HepG2 (cell line): Measurements from ENCODE around the gene ACOT4. TPM values are rescaled to one million over a fixed set of nuclear protein-coding genes. Genes with fewer than 3 reads are reported as not detected.

ENCODE experiments used
- DR1 ChIP-seq: sonication (generic); formaldehyde crosslinking; IDR thresholded peaks from 2 replicates; pipeline ENCODE4 v1.8.0; 2021; ENCODE audit warnings: mild to moderate bottlenecking, missing genetic modification reagents, inconsistent platforms
- DRAP1 ChIP-seq: IDR thresholded peaks from 2 replicates; pipeline ENCODE4 v1.6.1; 2016; ENCODE audit warnings: missing genetic modification reagents, missing compliant biosample characterization
- GLI4 ChIP-seq: sonication (generic); formaldehyde crosslinking; IDR thresholded peaks from 2 replicates; pipeline ENCODE4 v1.5.1; 2020; ENCODE audit warnings: missing genetic modification reagents, mild to moderate bottlenecking, moderate library complexity, borderline replicate concordance
- JUNB ChIP-seq: sonication (generic); formaldehyde crosslinking; IDR thresholded peaks from 2 replicates; pipeline ENCODE4 v1.8.0; 2022; ENCODE audit warnings: missing genetic modification reagents, mild to moderate bottlenecking, borderline replicate concordance
- KLF15 ChIP-seq: sonication (generic); formaldehyde crosslinking; IDR thresholded peaks from 2 replicates; pipeline ENCODE4 v1.8.1; 2023; ENCODE audit warnings: borderline replicate concordance, mild to moderate bottlenecking, inconsistent platforms, missing genetic modification reagents, mixed read lengths
- NFRKB ChIP-seq: fragments of 450-650 bp; IDR thresholded peaks from 2 replicates; pipeline ENCODE4 v1.6.1; 2017
- SP2 ChIP-seq: sonication (generic); formaldehyde crosslinking; IDR thresholded peaks from 2 replicates; pipeline ENCODE4 v1.5.1; 2020; ENCODE audit warnings: mild to moderate bottlenecking, missing genetic modification reagents
- THRA ChIP-seq: sonication (generic); formaldehyde crosslinking; IDR thresholded peaks from 2 replicates; pipeline ENCODE4 v1.4.0; 2020; ENCODE audit warnings: missing genetic modification reagents, borderline replicate concordance
- ZHX2 ChIP-seq, 2 experiments: sonication (generic) in 1 of 2; formaldehyde crosslinking in 1 of 2; IDR thresholded peaks; 2 replicates each; pipeline versions ENCODE4 v1.6.1 to v1.9.0; 2014 to 2022; ENCODE audit warnings: antibody characterized with exemption in 1 of 2, borderline replicate concordance in 1 of 2, inconsistent platforms in 1 of 2, low read depth in 1 of 2, missing genetic modification reagents in 1 of 2
- ZNF225 ChIP-seq: sonication (generic); formaldehyde crosslinking; IDR thresholded peaks from 2 replicates; pipeline ENCODE4 v1.4.0; 2020; ENCODE audit warnings: mild to moderate bottlenecking, missing genetic modification reagents
- ZNF274 ChIP-seq: sonication (generic); formaldehyde crosslinking; IDR thresholded peaks from 2 replicates; pipeline ENCODE4 v1.5.1; 2020; ENCODE audit warnings: mild to moderate bottlenecking, missing genetic modification reagents
- ZNF607 ChIP-seq: sonication (generic); formaldehyde crosslinking; IDR thresholded peaks from 2 replicates; pipeline ENCODE4 v1.5.1; 2020; ENCODE audit warnings: missing genetic modification reagents, mild to moderate bottlenecking, borderline replicate concordance
- ZNF619 ChIP-seq: sonication (generic); formaldehyde crosslinking; IDR thresholded peaks from 2 replicates; pipeline ENCODE4 v1.4.0; 2020; ENCODE audit warnings: mild to moderate bottlenecking, missing genetic modification reagents
- ZNF782 ChIP-seq: sonication (generic); formaldehyde crosslinking; IDR thresholded peaks from 2 replicates; pipeline ENCODE4 v1.4.0; 2020; ENCODE audit warnings: missing genetic modification reagents, mild to moderate bottlenecking, borderline replicate concordance
- polyA plus RNA-seq, 8 experiments: library from polyadenylated mRNA; depleted of rRNA in 3 of 8; stranded (reverse) in 7 of 8; unstranded in 1 of 8; fragments of >200 nt; fragmentation: Illumina TruSeq in 4 of 8; extraction: Trizol in 4 of 8; gene quantifications; 2 replicates each; pipeline versions ENCODE4 v1.2.1 to v1.2.3, GENCODE V29; 2011 to 2016; ENCODE audit warnings: low read depth in 4 of 8, missing spikeins in 1 of 8, mixed read lengths in 1 of 8; ENCODE audit not compliant: insufficient read depth in 1 of 8
- total RNA-seq, 5 experiments: library from RNA; depleted of rRNA; stranded (reverse); fragments of >200 nt; fragmentation: Illumina TruSeq; extraction: Trizol; gene quantifications; 2 replicates each; pipeline ENCODE4 v1.2.3, GENCODE V29; 2016; ENCODE audit warnings: low read depth in 1 of 5
- TF ChIP-seq, protein P1 (sequence below): sonication (generic); formaldehyde crosslinking; IDR thresholded peaks from 2 replicates; pipeline ENCODE4 v1.4.0; 2020; ENCODE audit warnings: missing genetic modification reagents
- TF ChIP-seq, protein P2 (sequence below): IDR thresholded peaks from 2 replicates; pipeline ENCODE4 v1.6.1; 2016; ENCODE audit warnings: mild to moderate bottlenecking, missing biosample characterization, missing genetic modification reagents

ACOT4 gene
- total and polyA plus RNA-seq, 2 of the 13 experiments (the other 11 are each of a cell fraction or from before 2014, with no cell fraction given), result 0.04 to 0.05 TPM

GRCh38 chr14:73569185-73569958 lies 22.3 kb upstream of the ACOT4 start, which contains the start of gene ACOT2 (continued):
- TF ChIP-seq ZNF274 (peak; percentile 74; the same call in 1 of the 2 replicates), DR1 (CRISPR knock-in tag) (peak; percentile 38; the same call in 1 of the 2 replicates), NFRKB (peak; percentile 77), ZNF607 (peak; percentile 85), DRAP1 (CRISPR knock-in tag) (0 out of 2 replicates have a peak, but pooled peaks have one; percentile 9), ZNF782 (CRISPR knock-in tag) (peak; percentile 41; the same call in 1 of the 2 replicates), GLI4 (CRISPR knock-in tag) (peak; percentile 73; the same call in 1 of the 2 replicates), ZNF225 (CRISPR knock-in tag) (0 out of 2 replicates have a peak, but pooled peaks have one; percentile 27), ZHX2 (IDR thresholded peaks at IDR 0.05; ENCODE audit: low read depth) (peak; percentile 43; the same call in 1 of the 2 replicates), ZHX2 (CRISPR knock-in tag; IDR thresholded peaks at IDR 0.05; ENCODE audit: borderline replicate concordance) (peak; percentile 60; the same call in 1 of the 2 replicates), SP2 (CRISPR knock-in tag) (peak; percentile 18; the same call in 1 of the 2 replicates), KLF15 (0 out of 2 replicates have a peak, but pooled peaks have one; percentile 20), JUNB (CRISPR knock-in tag) (0 out of 2 replicates have a peak, but pooled peaks have one; percentile 30), THRA (peak; percentile 29), ZNF619 (0 out of 2 replicates have a peak, but pooled peaks have one; percentile 33)
- TF ChIP-seq, protein P1, sequence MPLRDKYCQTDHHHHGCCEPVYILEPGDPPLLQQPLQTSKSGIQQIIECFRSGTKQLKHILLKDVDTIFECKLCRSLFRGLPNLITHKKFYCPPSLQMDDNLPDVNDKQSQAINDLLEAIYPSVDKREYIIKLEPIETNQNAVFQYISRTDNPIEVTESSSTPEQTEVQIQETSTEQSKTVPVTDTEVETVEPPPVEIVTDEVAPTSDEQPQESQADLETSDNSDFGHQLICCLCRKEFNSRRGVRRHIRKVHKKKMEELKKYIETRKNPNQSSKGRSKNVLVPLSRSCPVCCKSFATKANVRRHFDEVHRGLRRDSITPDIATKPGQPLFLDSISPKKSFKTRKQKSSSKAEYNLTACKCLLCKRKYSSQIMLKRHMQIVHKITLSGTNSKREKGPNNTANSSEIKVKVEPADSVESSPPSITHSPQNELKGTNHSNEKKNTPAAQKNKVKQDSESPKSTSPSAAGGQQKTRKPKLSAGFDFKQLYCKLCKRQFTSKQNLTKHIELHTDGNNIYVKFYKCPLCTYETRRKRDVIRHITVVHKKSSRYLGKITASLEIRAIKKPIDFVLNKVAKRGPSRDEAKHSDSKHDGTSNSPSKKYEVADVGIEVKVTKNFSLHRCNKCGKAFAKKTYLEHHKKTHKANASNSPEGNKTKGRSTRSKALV (CRISPR knock-in tag), result peak; percentile 67; the same call in 1 of the 2 replicates
- TF ChIP-seq, protein P2, sequence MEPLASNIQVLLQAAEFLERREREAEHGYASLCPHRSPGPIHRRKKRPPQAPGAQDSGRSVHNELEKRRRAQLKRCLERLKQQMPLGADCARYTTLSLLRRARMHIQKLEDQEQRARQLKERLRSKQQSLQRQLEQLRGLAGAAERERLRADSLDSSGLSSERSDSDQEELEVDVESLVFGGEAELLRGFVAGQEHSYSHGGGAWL (CRISPR knock-in tag), result peak; percentile 82
